DMS53 (cell line): ENCODE data around the gene ARFGAP2.

ENCODE experiments used
- DNase-seq: peaks from one replicate; lab custom pipeline; 2025; lab: John Stamatoyannopoulos, UW

The ARFGAP2 gene

GRCh38 chr11:47186700-47187695 lies 10.3 kb upstream of the ARFGAP2 start:
- DNase-seq, result peak; percentile 52

- DNase-seq, result peak; percentile 64
These were observed 9.5 kb upstream of the ARFGAP2 start, which contains the start of gene PACSIN3 for GRCh38 chr11:47186076-47186699. Gene PACSIN3, minus strand, starts transcription at chr11:47186434. Its CDS starts 3,707 bp downstream, at chr11:47182727.

- peak; percentile 39 for DNase-seq
These were observed 8.8 kb upstream of the ARFGAP2 start for GRCh38 chr11:47185305-47186075.

- DNase-seq, result no peak
These were observed 8.1 kb upstream of the ARFGAP2 start for GRCh38 chr11:47184711-47185304.

GRCh38 chr11:47183969-47184368 lies 7.3 kb upstream of the ARFGAP2 start:
- DNase-seq, result no peak

- no peak for DNase-seq
These were observed 6.6 kb upstream of the ARFGAP2 start for GRCh38 chr11:47183031-47183856.

GRCh38 chr11:47182380-47182779 lies 5.7 kb upstream of the ARFGAP2 start:
- DNase-seq, result no peak

GRCh38 chr11:47181271-47181670 lies 4.6 kb upstream of the ARFGAP2 start:
- DNase-seq, result no peak

GRCh38 chr11:47180006-47180787 lies 3.5 kb upstream of the ARFGAP2 start:
- no peak for DNase-seq

- DNase-seq, result peak; percentile 69
These were observed 2.9 kb upstream of the ARFGAP2 start for GRCh38 chr11:47179655-47179991.

- DNase-seq, result no peak
These were observed 2.3 kb upstream of the ARFGAP2 start for GRCh38 chr11:47178737-47179654.

- no peak for DNase-seq
These were observed 1.6 kb upstream of the ARFGAP2 start for GRCh38 chr11:47178316-47178715.

- no peak for DNase-seq
These were observed 1.2 kb upstream of the ARFGAP2 start for GRCh38 chr11:47177846-47178245.

GRCh38 chr11:47177229-47177845 lies 658 bp upstream of the ARFGAP2 start:
- peak; percentile 84 for DNase-seq

- no peak for DNase-seq
These were observed 842 bp downstream of the ARFGAP2 start for GRCh38 chr11:47175746-47176327.

GRCh38 chr11:47172740-47173336 lies 3.8 kb downstream of the ARFGAP2 start:
- no peak for DNase-seq

GRCh38 chr11:47171856-47172255 lies 4.8 kb downstream of the ARFGAP2 start:
- DNase-seq, result no peak
